ENCODE measurements around the gene GLTPD2.

GLTPD2 gene

GRCh38 chr17:4777969-4778760 lies 10.6 kb upstream of the GLTPD2 start:
- Histone ChIP-seq H4K20me1 (ENCODE audit: insufficient read depth, low read length, poor library complexity, severe bottlenecking) (no peaks in the 10 kb centered on the region), H3K4me1 (ENCODE audit: insufficient read depth, low read length, poor library complexity, severe bottlenecking) (no peaks in the 10 kb centered on the region), H3F3A (ENCODE audit: low read depth) (no peaks in the 10 kb centered on the region), H3K9ac (ENCODE audit: low read depth, low read length, poor library complexity, severe bottlenecking) (no peak overlapping the region), H3K4me3 (ENCODE audit: low read length, poor library complexity, severe bottlenecking) (no peak overlapping the region), H3K4me2 (ENCODE audit: low read depth, low read length, poor library complexity, severe bottlenecking) (no peak overlapping the region), H3K9me3 (ENCODE audit: insufficient read depth, low read depth, low read length) (no peaks in the 10 kb centered on the region), H3K9me2 (replicated peaks; ENCODE audit: low read depth, low read length) (no peaks in the 10 kb centered on the region), H3K36me3 (ENCODE audit: insufficient read depth, low read length) (no peaks in the 10 kb centered on the region), H2AFZ (ENCODE audit: low read length) (no peak overlapping the region), H3K79me2 (ENCODE audit: insufficient read depth, low read length) (no peaks in the 10 kb centered on the region), H3K27me3 (ENCODE audit: insufficient read depth, low read length, poor library complexity, severe bottlenecking) (no peaks in the 10 kb centered on the region)
- TF ChIP-seq EZH2phosphoT487 (IDR thresholded peaks at IDR 0.05; ENCODE audit: borderline replicate concordance) (no peak), CTCF (conservative IDR thresholded peaks at IDR 0.05; ENCODE audit: low read length) (no peak)

- TF ChIP-seq CTCF (conservative IDR thresholded peaks at IDR 0.05; ENCODE audit: low read length) (no peak), EZH2phosphoT487 (IDR thresholded peaks at IDR 0.05; ENCODE audit: borderline replicate concordance) (no peak)
- Histone ChIP-seq H2AFZ (ENCODE audit: low read length) (no peak overlapping the region), H3K4me1 (ENCODE audit: insufficient read depth, low read length, poor library complexity, severe bottlenecking) (no peaks in the 10 kb centered on the region), H3K79me2 (ENCODE audit: insufficient read depth, low read length) (no peaks in the 10 kb centered on the region), H3K9ac (ENCODE audit: low read depth, low read length, poor library complexity, severe bottlenecking) (no peak overlapping the region), H3K27me3 (ENCODE audit: insufficient read depth, low read length, poor library complexity, severe bottlenecking) (no peaks in the 10 kb centered on the region), H3K9me3 (ENCODE audit: insufficient read depth, low read depth, low read length) (no peaks in the 10 kb centered on the region), H3F3A (ENCODE audit: low read depth) (no peaks in the 10 kb centered on the region), H4K20me1 (ENCODE audit: insufficient read depth, low read length, poor library complexity, severe bottlenecking) (no peaks in the 10 kb centered on the region), H3K9me2 (replicated peaks; ENCODE audit: low read depth, low read length) (no peaks in the 10 kb centered on the region), H3K36me3 (ENCODE audit: insufficient read depth, low read length) (no peaks in the 10 kb centered on the region), H3K4me3 (ENCODE audit: low read length, poor library complexity, severe bottlenecking) (no peak overlapping the region), H3K4me2 (ENCODE audit: low read depth, low read length, poor library complexity, severe bottlenecking) (no peak overlapping the region)
Observed at GRCh38 chr17:4780325-4780955, 8.3 kb upstream of the GLTPD2 start.

GRCh38 chr17:4782652-4783051 lies 6.1 kb upstream of the GLTPD2 start:
- no peak for TF ChIP-seq CTCF (conservative IDR thresholded peaks at IDR 0.05; ENCODE audit: low read length)
- no peak for TF ChIP-seq EZH2phosphoT487 (IDR thresholded peaks at IDR 0.05; ENCODE audit: borderline replicate concordance)
- Histone ChIP-seq H3K27me3 (ENCODE audit: insufficient read depth, low read length, poor library complexity, severe bottlenecking) (no peaks in the 10 kb centered on the region), H2AFZ (ENCODE audit: low read length) (no peak overlapping the region), H3K79me2 (ENCODE audit: insufficient read depth, low read length) (no peaks in the 10 kb centered on the region), H3K4me3 (ENCODE audit: low read length, poor library complexity, severe bottlenecking) (no peak overlapping the region), H3K4me1 (ENCODE audit: insufficient read depth, low read length, poor library complexity, severe bottlenecking) (no peaks in the 10 kb centered on the region), H3K9me3 (ENCODE audit: insufficient read depth, low read depth, low read length) (no peaks in the 10 kb centered on the region), H4K20me1 (ENCODE audit: insufficient read depth, low read length, poor library complexity, severe bottlenecking) (no peaks in the 10 kb centered on the region), H3K9me2 (replicated peaks; ENCODE audit: low read depth, low read length) (no peaks in the 10 kb centered on the region), H3F3A (ENCODE audit: low read depth) (no peaks in the 10 kb centered on the region), H3K9ac (ENCODE audit: low read depth, low read length, poor library complexity, severe bottlenecking) (no peak overlapping the region), H3K36me3 (ENCODE audit: insufficient read depth, low read length) (no peaks in the 10 kb centered on the region), H3K4me2 (ENCODE audit: low read depth, low read length, poor library complexity, severe bottlenecking) (no peak overlapping the region)
